Adrenal gland (tissue), 12 donors: ENCODE results near the gene UNC5A. TPM values are rescaled to one million over a fixed set of nuclear protein-coding genes. Genes with fewer than 3 reads are reported as not detected.
A peak's percentile ranks its signal among the peaks of the same experiment; 100 is the strongest.

Experiments
- DNase-seq, 7 donors: peaks; one replicate each; pipeline ENCODE4 v3.0.0-alpha.2; 2019 to 2020
- H3K27ac ChIP-seq, 5 donors: fragments of 200-600 bp; sonication (generic) in 4 of 5; 1 replicate in 3 of 5; 2 replicates in 2 of 5; pipeline versions ENCODE4 v1.5.1 to v1.8.0; 2016 to 2020; ENCODE audit warnings: mild to moderate bottlenecking in 1 of 5
- H3K27me3 ChIP-seq: fragments of 200-600 bp; 2 replicates; pipeline ENCODE4 v1.8.0; 2021
- H3K36me3 ChIP-seq, 2 donors: fragments of 200-600 bp; replicated peaks in 1 of 2; 1 replicate in 1 of 2; 2 replicates in 1 of 2; pipeline versions ENCODE4 v1.5.1 to v1.8.0; 2018 to 2022
- H3K4me1 ChIP-seq, 2 donors: fragments of 200-600 bp; replicated peaks in 1 of 2; 1 replicate in 1 of 2; 2 replicates in 1 of 2; pipeline versions ENCODE4 v1.5.1 to v1.8.0; 2018 to 2021
- H3K4me3 ChIP-seq, 4 donors: fragments of 200-600 bp; sonication (generic) in 3 of 4; one replicate each; pipeline ENCODE4 v1.5.1; 2016 to 2018
- H3K9me3 ChIP-seq, 3 donors: fragments of 200-600 bp; sonication (generic) in 1 of 3; replicated peaks in 1 of 3; 1 replicate in 2 of 3; 2 replicates in 1 of 3; pipeline versions ENCODE4 v1.5.1 to v1.8.0; 2016 to 2021
- POLR2A ChIP-seq, 2 donors: fragments of 450-650 bp; IDR thresholded peaks; one replicate each; pipeline ENCODE4 v1.6.1; 2017; ENCODE audit warnings: antibody characterized with exemption in 2 of 2, mild to moderate bottlenecking in 2 of 2, moderate library complexity in 1 of 2
- WGBS, 4 donors: extraction: QIAGEN DNeasy Blood & Tissue Kit in 2 of 4; methylation state at CpG; one replicate each; pipeline versions ENCODE4 v1.1.5 to v1.1.7; 2013 to 2017; 5-methylcytosine and 5-hydroxymethylcytosine counted together
- intact Hi-C, 2 donors: fragments of 100-400 bp; cut with DNase I; formaldehyde crosslinking; loops; one replicate each; pipeline versions ENCODE4 v1.14.1 to v1.15.0; 2022 to 2023
- polyA plus RNA-seq, 3 donors: library from polyadenylated mRNA; stranded (reverse); fragments of 200-250 nt in 2 of 3; fragments of 350-450 nt in 1 of 3; fragmentation: Illumina TruSeq in 1 of 3; extraction: RNeasy Lipid Tissue Mini Kit (QIAGEN cat#74804) in 1 of 3; gene quantifications; one replicate each; pipeline ENCODE4 v1.2.3, GENCODE V29; 2013 to 2014
- total RNA-seq, 9 donors: library from RNA; depleted of rRNA in 4 of 9; stranded (reverse); fragments of >200 nt in 4 of 9; fragments of 120-200 nt in 1 of 9; fragmentation: NEBNext Ultra II Directional in 1 of 9; extraction: Animal tissue kit (Norgen Biotek cat#: 25700) in 1 of 9; gene quantifications; one replicate each; pipeline versions ENCODE4 v1.1.0 to v1.2.4, GENCODE V29; 2013 to 2023
- TF ChIP-seq, protein P1 (sequence below), 6 experiments: fragments of 450-650 bp in 4 of 6; fragments of 200-600 bp in 2 of 6; sonication (generic) in 1 of 6; IDR thresholded peaks; 1 replicate in 5 of 6; 2 replicates in 1 of 6; pipeline versions ENCODE4 v1.5.1 to v1.8.0; 2016 to 2021; ENCODE audit warnings: antibody characterized with exemption in 6 of 6, mild to moderate bottlenecking in 2 of 6, moderate library complexity in 1 of 6
- donor health status: healthy with polysubstance abuse.
- donor health status: Bipolar disorder and iron deficiency.
- donor health status: DM: yes; HTN: yes; CAD: no.
- donor health status: DM: no; HTN: no; CAD: no.
- donor health status: DM: no; HTN: no; CAD: no.
- donor health status: DM: yes; HTN: yes; CAD: no.

UNC5A gene
- total and polyA plus RNA-seq, 12 donors = 0.06 to 19.7 (median 3.5) TPM; not detected in 2

DNA sequence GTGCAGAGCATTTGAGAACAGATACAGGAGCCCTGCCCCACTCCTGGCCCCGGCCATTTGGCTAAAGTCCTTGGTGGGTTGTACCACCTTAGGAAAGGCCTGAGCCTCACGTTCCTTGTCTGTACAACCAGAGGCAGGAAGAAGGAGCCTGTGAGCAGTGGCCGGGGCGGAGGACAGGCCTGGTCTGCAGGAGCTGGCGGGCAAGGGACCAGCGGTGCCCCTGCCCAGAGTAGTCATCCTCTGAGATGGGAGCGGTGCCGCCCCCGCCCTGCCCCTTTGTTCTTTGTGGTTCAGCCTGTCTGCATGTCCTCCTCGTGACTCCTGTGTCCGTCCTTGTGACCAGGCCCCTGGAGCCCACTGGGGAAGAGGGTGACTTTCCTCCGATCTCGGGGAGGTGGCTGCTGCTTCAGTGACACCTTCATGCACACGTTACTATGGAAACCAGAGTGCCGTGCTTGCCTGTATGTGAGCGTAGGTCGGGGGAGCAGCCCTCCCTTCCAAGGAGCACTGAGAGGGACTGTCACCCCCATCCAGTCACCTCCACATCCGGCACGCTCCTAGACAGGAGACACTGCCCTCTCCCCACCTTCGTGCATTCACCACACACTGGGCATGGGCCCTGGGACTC, 42.9 kb downstream of the UNC5A start:
- intact Hi-C loops = no loop called here
- DNase-seq = no peak
- H3K4me1 ChIP-seq = no peaks in the 10 kb centered on the region
- TF ChIP-seq, protein P1, sequence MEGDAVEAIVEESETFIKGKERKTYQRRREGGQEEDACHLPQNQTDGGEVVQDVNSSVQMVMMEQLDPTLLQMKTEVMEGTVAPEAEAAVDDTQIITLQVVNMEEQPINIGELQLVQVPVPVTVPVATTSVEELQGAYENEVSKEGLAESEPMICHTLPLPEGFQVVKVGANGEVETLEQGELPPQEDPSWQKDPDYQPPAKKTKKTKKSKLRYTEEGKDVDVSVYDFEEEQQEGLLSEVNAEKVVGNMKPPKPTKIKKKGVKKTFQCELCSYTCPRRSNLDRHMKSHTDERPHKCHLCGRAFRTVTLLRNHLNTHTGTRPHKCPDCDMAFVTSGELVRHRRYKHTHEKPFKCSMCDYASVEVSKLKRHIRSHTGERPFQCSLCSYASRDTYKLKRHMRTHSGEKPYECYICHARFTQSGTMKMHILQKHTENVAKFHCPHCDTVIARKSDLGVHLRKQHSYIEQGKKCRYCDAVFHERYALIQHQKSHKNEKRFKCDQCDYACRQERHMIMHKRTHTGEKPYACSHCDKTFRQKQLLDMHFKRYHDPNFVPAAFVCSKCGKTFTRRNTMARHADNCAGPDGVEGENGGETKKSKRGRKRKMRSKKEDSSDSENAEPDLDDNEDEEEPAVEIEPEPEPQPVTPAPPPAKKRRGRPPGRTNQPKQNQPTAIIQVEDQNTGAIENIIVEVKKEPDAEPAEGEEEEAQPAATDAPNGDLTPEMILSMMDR (IDR thresholded peaks at IDR 0.05) = no peak
- TF ChIP-seq POLR2A (IDR thresholded peaks at IDR 0.05) = no peak
- WGBS, 4 donors = 65 to 85% (median 77%) methylated on average over 10 to 20 of the region's 20 CpGs
- H3K9me3 ChIP-seq = no peaks in the 10 kb centered on the region
- H3K36me3 ChIP-seq = no peaks in the 10 kb centered on the region
- peak overlapping the region in 1 of 5 donors; percentile 23 for H3K27ac ChIP-seq
- no peak overlapping the region for H3K4me3 ChIP-seq
- H3K27me3 ChIP-seq = peaks cover 4% of the 10 kb centered on the region

DNA sequence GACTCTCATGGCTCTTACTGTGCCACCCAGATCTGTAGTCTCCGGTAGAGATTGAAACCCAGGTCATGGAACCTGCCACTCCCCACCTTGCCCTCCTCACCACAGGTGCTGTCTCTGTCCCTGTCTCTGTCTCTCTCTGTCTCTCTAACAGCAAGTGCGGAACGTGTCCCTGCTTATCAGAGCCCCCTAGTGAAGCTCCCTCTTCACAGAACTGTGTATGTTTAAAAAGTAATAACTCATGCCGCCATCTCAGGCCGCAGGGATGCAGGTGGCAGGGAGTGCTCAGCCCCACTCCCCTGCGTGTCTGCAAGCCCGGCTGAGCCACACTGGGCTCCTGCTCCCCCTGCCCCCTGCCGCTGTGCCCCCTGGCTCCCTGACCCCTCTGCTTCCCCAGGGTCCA, 43.8 kb downstream of the UNC5A start:
- WGBS, 4 donors = 48 to 71% (median 65%) methylated on average over 6 to 8 of the region's 8 CpGs
- Histone ChIP-seq H3K4me3 (no peak overlapping the region), H3K27ac (no peak overlapping the region), H3K4me1 (no peaks in the 10 kb centered on the region), H3K27me3 (no peaks in the 10 kb centered on the region), H3K9me3 (no peaks in the 10 kb centered on the region), H3K36me3 (no peaks in the 10 kb centered on the region)
- no peak for DNase-seq
- intact Hi-C loops = no loop called here
- TF ChIP-seq POLR2A (IDR thresholded peaks at IDR 0.05) = no peak
- TF ChIP-seq, protein P1 (IDR thresholded peaks at IDR 0.05) = no peak

DNA sequence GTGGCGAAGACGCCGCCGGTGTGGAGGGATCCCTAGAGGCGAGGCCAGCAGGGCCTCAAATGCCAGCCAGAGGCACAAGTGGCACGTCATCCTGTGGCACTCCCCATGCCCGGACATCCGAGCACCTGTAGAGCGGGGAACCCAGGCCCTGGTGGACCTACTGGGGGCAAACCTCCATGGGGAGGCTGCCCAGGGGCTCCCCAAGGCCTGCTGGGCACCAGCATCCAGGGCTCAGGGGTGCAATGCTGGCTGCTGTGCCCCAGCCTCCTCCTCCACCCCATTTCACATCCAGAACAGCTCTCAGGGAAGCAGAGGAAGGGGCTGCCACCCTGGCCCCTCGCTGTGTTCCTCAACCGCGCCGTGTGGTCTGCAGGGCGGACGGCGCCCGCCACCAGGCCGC, 45.2 kb downstream of the UNC5A start:
- no peak overlapping the region for H3K27ac ChIP-seq
- 89 to 96% (median 93%) methylated on average over 6 to 18 of the region's 18 CpGs for WGBS, 4 donors
- intact Hi-C loops = no loop called here

DNA sequence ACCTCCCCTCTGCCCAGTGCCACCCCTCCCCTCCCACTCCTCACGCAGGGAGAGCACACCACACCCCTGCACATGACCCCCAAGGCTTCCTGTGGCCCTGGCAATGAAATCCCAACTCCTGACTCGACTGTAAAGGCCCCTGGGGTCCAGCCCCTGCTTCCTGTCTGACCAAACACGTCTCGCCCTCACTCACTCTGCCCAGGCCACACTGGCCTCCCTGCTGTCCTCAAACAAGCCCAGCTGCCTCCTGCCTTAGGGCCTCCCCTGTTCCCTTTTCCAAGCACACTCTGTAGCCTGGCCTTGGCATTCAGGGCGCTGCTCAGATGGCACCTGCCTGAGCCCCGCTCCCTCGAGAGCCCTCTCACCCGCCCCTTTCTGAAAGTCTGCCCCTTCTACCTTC, 46.4 kb downstream of the UNC5A start:
- H3K27ac ChIP-seq = no peak overlapping the region
- H3K36me3 ChIP-seq = no peaks in the 10 kb centered on the region
- WGBS, 4 donors = 36 to 60% (median 50%) methylated on average over 7 to 8 of the region's 8 CpGs
- TF ChIP-seq, protein P1 (IDR thresholded peaks at IDR 0.05) = no peak
- no peak for TF ChIP-seq POLR2A (IDR thresholded peaks at IDR 0.05)
- H3K4me3 ChIP-seq = no peak overlapping the region
- H3K9me3 ChIP-seq = no peaks in the 10 kb centered on the region
- DNase-seq = no peak
- peaks cover 5% of the 10 kb centered on the region for H3K27me3 ChIP-seq
- H3K4me1 ChIP-seq = no peaks in the 10 kb centered on the region
- intact Hi-C loops = no loop called here

More for the DNA sequence above, 45.2 kb downstream of the UNC5A start:
- no peaks in the 10 kb centered on the region for H3K36me3 ChIP-seq
- no peak overlapping the region for H3K4me3 ChIP-seq
- DNase-seq = no peak
- no peaks in the 10 kb centered on the region for H3K27me3 ChIP-seq
- H3K9me3 ChIP-seq = no peaks in the 10 kb centered on the region
- no peaks in the 10 kb centered on the region for H3K4me1 ChIP-seq
- no peak for TF ChIP-seq POLR2A (IDR thresholded peaks at IDR 0.05)
- TF ChIP-seq, protein P1 (IDR thresholded peaks at IDR 0.05) = no peak
